Fibroblast of lung (primary cell): ENCODE results near the gene XKR7. TPM values are rescaled to one million over a fixed set of nuclear protein-coding genes. Genes with fewer than 3 reads are reported as not detected.

Experiments
- DNase-seq, 2 donors: peaks; one replicate each; pipeline versions ENCODE4 v3.0.0 to v3.0.0-alpha.2; 2010; ENCODE audit warnings: low read depth in 2 of 2
- H2AFZ ChIP-seq: 2 replicates; pipeline ENCODE4 v1.5.1; 2012; ENCODE audit warnings: low read length, control low read depth, inconsistent platforms
- H3K27ac ChIP-seq: 2 replicates; pipeline ENCODE4 v1.5.1; 2011; ENCODE audit warnings: low read length, control low read depth; ENCODE audit not compliant: insufficient read depth
- H3K27me3 ChIP-seq: 2 replicates; pipeline ENCODE4 v1.5.1; 2011; ENCODE audit warnings: mild to moderate bottlenecking, low read length; ENCODE audit not compliant: control insufficient read depth, insufficient read depth
- H3K36me3 ChIP-seq: 2 replicates; pipeline ENCODE4 v1.5.1; 2011; ENCODE audit warnings: low read length; ENCODE audit not compliant: control insufficient read depth, insufficient read depth
- H3K4me1 ChIP-seq: 2 replicates; pipeline ENCODE4 v1.5.1; 2011; ENCODE audit warnings: low read length; ENCODE audit not compliant: control insufficient read depth, insufficient read depth; ENCODE audit errors: extremely low read depth
- H3K4me2 ChIP-seq: 2 replicates; pipeline ENCODE4 v1.5.1; 2011; ENCODE audit warnings: low read length, control low read depth; ENCODE audit not compliant: insufficient read depth; ENCODE audit errors: extremely low read depth
- H3K4me3 ChIP-seq, 4 experiments: fragments of 200-600 bp in 1 of 4; sonication (generic) in 1 of 4; replicated peaks in 1 of 4; 2 replicates each; pipeline ENCODE4 v1.5.1; 2011 to 2016; ENCODE audit warnings: low read length in 4 of 4, low read depth in 3 of 4, mild to moderate bottlenecking in 3 of 4, control low read depth in 2 of 4, inconsistent platforms in 1 of 4, mixed read lengths in 1 of 4; ENCODE audit not compliant: insufficient read depth in 1 of 4; ENCODE audit errors: control extremely low read depth in 1 of 4
- H3K79me2 ChIP-seq: 2 replicates; pipeline ENCODE4 v1.5.1; 2012; ENCODE audit warnings: mild to moderate bottlenecking, low read length, inconsistent platforms; ENCODE audit not compliant: control insufficient read depth, insufficient read depth
- H3K9ac ChIP-seq: 2 replicates; pipeline ENCODE4 v1.5.1; 2011; ENCODE audit warnings: mild to moderate bottlenecking, low read length, control low read depth; ENCODE audit not compliant: insufficient read depth
- H3K9me3 ChIP-seq: 2 replicates; pipeline ENCODE4 v1.5.1; 2012; ENCODE audit warnings: low read depth, low read length; ENCODE audit not compliant: control insufficient read depth, insufficient read depth
- H4K20me1 ChIP-seq: 2 replicates; pipeline ENCODE4 v1.5.1; 2011; ENCODE audit warnings: low read length; ENCODE audit not compliant: control insufficient read depth, insufficient read depth; ENCODE audit errors: extremely low read depth
- CTCF ChIP-seq, 2 donors: IDR thresholded peaks in 1 of 2; conservative IDR thresholded peaks in 1 of 2; 1 replicate in 1 of 2; 2 replicates in 1 of 2; pipeline ENCODE4 v1.5.1; 2011 to 2012; ENCODE audit warnings: low read length in 2 of 2, control low read depth in 1 of 2, inconsistent platforms in 1 of 2, low read depth in 1 of 2, mild to moderate bottlenecking in 1 of 2
- EZH2 ChIP-seq: IDR thresholded peaks from 2 replicates; pipeline ENCODE4 v1.5.1; 2012; ENCODE audit warnings: low read length, control low read depth, mild to moderate bottlenecking; ENCODE audit errors: missing control alignments
- polyA plus RNA-seq, 2 donors: library from polyadenylated mRNA; depleted of rRNA in 1 of 2; stranded (reverse) in 1 of 2; unstranded in 1 of 2; fragments of >200 nt; gene quantifications; 2 replicates each; pipeline ENCODE4 v1.2.1, GENCODE V29; 2011 to 2012; ENCODE audit warnings: missing spikeins in 1 of 2
- total RNA-seq: library from RNA; depleted of rRNA; stranded (reverse); fragments of >200 nt; gene quantifications from 2 replicates; pipeline ENCODE4 v1.2.1, GENCODE V29; 2014

The XKR7 gene
- total and polyA plus RNA-seq, 2 donors (not counting 1 experiment from before 2014, with no cell fraction given) = not detected

GRCh38 chr20:32051720-32052089 lies 83.8 kb downstream of the XKR7 start:
- Histone ChIP-seq H3K27ac (no peak overlapping the region), H3K4me3 (no peak overlapping the region), H3K4me1 (no peaks in the 10 kb centered on the region), H3K9ac (no peak overlapping the region), H3K79me2 (no peaks in the 10 kb centered on the region), H4K20me1 (no peaks in the 10 kb centered on the region), H3K4me2 (no peak overlapping the region), H2AFZ (no peak overlapping the region), H3K36me3 (no peaks in the 10 kb centered on the region), H3K9me3 (no peaks in the 10 kb centered on the region), H3K27me3 (peaks cover 42% of the 10 kb centered on the region)
- no peak for DNase-seq
- TF ChIP-seq CTCF (conservative IDR thresholded peaks at IDR 0.05 in 1 of 2, IDR thresholded peaks at IDR 0.05 in 1 of 2; ENCODE audit: low read depth in 1 of 2, low read length in 2 of 2) (no peak), EZH2 (peak; percentile 87)

GRCh38 chr20:32052090-32052777 lies 84.3 kb downstream of the XKR7 start, which contains the start of gene HCK:
HCK (plus strand) TSS chr20:32052242.
- peak; percentile 74 for TF ChIP-seq EZH2
- TF ChIP-seq CTCF (conservative IDR thresholded peaks at IDR 0.05 in 1 of 2, IDR thresholded peaks at IDR 0.05 in 1 of 2; ENCODE audit: low read depth in 1 of 2, low read length in 2 of 2) = no peak
- H3K79me2 ChIP-seq = no peaks in the 10 kb centered on the region
- H3K9me3 ChIP-seq = no peaks in the 10 kb centered on the region
- H3K27me3 ChIP-seq = peaks cover 42% of the 10 kb centered on the region
- H3K4me1 ChIP-seq = no peaks in the 10 kb centered on the region
- no peak for DNase-seq
- H3K9ac ChIP-seq = no peak within 1 kb of the TSS
- H3K4me3 ChIP-seq = no peak within 1 kb of the TSS
- no peak within 1 kb of the TSS for H3K4me2 ChIP-seq
- no peak within 1 kb of the TSS for H2AFZ ChIP-seq
- no peaks in the 10 kb centered on the region for H3K36me3 ChIP-seq
- H3K27ac ChIP-seq = no peak within 1 kb of the TSS
- H4K20me1 ChIP-seq = no peaks in the 10 kb centered on the region

- DNase-seq = no peak
- peaks cover 46% of the 10 kb centered on the region for H3K27me3 ChIP-seq
- H3K9me3 ChIP-seq = no peaks in the 10 kb centered on the region
- no peak overlapping the region for H2AFZ ChIP-seq
- H3K4me3 ChIP-seq = no peak overlapping the region
- H3K27ac ChIP-seq = no peak overlapping the region
- no peaks in the 10 kb centered on the region for H3K4me1 ChIP-seq
- H3K79me2 ChIP-seq = no peaks in the 10 kb centered on the region
- H4K20me1 ChIP-seq = no peaks in the 10 kb centered on the region
- H3K9ac ChIP-seq = no peak overlapping the region
- no peaks in the 10 kb centered on the region for H3K36me3 ChIP-seq
- H3K4me2 ChIP-seq = no peak overlapping the region
- TF ChIP-seq CTCF (conservative IDR thresholded peaks at IDR 0.05 in 1 of 2, IDR thresholded peaks at IDR 0.05 in 1 of 2; ENCODE audit: low read depth in 1 of 2, low read length in 2 of 2) (no peak), EZH2 (peak; percentile 59)
Observed at GRCh38 chr20:32052778-32053362, 84.9 kb downstream of the XKR7 start.

Other genes starting within 250 kb of the XKR7 start
- gene BCL2L1, start 245.3 kb upstream of the XKR7 start, total RNA-seq = 50.8 and 77.1 TPM in 2 replicates
- 61.8 and 107 TPM in 2 replicates for gene BCL2L1, start 245.3 kb upstream of the XKR7 start, polyA plus RNA-seq
- gene TPX2, start 228.9 kb upstream of the XKR7 start, total RNA-seq = 5.4 and 21.0 TPM in 2 replicates
- gene TPX2, start 228.9 kb upstream of the XKR7 start, polyA plus RNA-seq = 19.9 and 72.2 TPM in 2 replicates
- under 0.01 TPM in 1 of 2 replicates, not detected in the other for gene MYLK2, start 148.8 kb upstream of the XKR7 start, total RNA-seq
- 0.03 TPM in 1 of 2 replicates, not detected in the other for gene MYLK2, start 148.8 kb upstream of the XKR7 start, polyA plus RNA-seq
- gene FOXS1, start 122.5 kb upstream of the XKR7 start, total RNA-seq = under 0.01 TPM in 1 of 2 replicates, not detected in the other
- gene FOXS1, start 122.5 kb upstream of the XKR7 start, polyA plus RNA-seq = not detected in 2 replicates
- gene DUSP15, start 97.6 kb upstream of the XKR7 start, total RNA-seq = not detected in 2 replicates
- 0.14 TPM in 1 of 2 replicates, not detected in the other for gene DUSP15, start 97.6 kb upstream of the XKR7 start, polyA plus RNA-seq
- gene TTLL9, start 97.5 kb upstream of the XKR7 start, total RNA-seq = not detected in 2 replicates
- 0.05 TPM in 1 of 2 replicates, not detected in the other for gene TTLL9, start 97.5 kb upstream of the XKR7 start, polyA plus RNA-seq
- 3.9 and 5.4 TPM in 2 replicates for gene PDRG1, start 16.1 kb upstream of the XKR7 start, total RNA-seq
- gene PDRG1, start 16.1 kb upstream of the XKR7 start, polyA plus RNA-seq = 14.0 and 14.5 TPM in 2 replicates
- not detected in 2 replicates for gene CCM2L, start 42.3 kb downstream of the XKR7 start, total RNA-seq
- not detected in 2 replicates for gene CCM2L, start 42.3 kb downstream of the XKR7 start, polyA plus RNA-seq
- gene HCK, start 84.1 kb downstream of the XKR7 start, total RNA-seq = not detected in 2 replicates
- gene HCK, start 84.1 kb downstream of the XKR7 start, polyA plus RNA-seq = not detected in 2 replicates
- gene TM9SF4, start 141.6 kb downstream of the XKR7 start, total RNA-seq = 22.3 and 33.5 TPM in 2 replicates
- gene TM9SF4, start 141.6 kb downstream of the XKR7 start, polyA plus RNA-seq = 67.3 and 71.3 TPM in 2 replicates
- gene PLAGL2, start 239.6 kb downstream of the XKR7 start, total RNA-seq = 1.5 and 2.3 TPM in 2 replicates
- gene PLAGL2, start 239.6 kb downstream of the XKR7 start, polyA plus RNA-seq = 1.6 and 2.3 TPM in 2 replicates
- gene POFUT1, start 239.7 kb downstream of the XKR7 start, total RNA-seq = 23.4 and 32.4 TPM in 2 replicates
- gene POFUT1, start 239.7 kb downstream of the XKR7 start, polyA plus RNA-seq = 39.6 and 41.0 TPM in 2 replicates